ENCODE measurements around the gene GPATCH2.
"Not testable (repeated sequence)": the region's sequence is repeated elsewhere in the genome, so short reads cannot be mapped to it uniquely, and the experiment has no call there.

Gene GPATCH2

DNA sequence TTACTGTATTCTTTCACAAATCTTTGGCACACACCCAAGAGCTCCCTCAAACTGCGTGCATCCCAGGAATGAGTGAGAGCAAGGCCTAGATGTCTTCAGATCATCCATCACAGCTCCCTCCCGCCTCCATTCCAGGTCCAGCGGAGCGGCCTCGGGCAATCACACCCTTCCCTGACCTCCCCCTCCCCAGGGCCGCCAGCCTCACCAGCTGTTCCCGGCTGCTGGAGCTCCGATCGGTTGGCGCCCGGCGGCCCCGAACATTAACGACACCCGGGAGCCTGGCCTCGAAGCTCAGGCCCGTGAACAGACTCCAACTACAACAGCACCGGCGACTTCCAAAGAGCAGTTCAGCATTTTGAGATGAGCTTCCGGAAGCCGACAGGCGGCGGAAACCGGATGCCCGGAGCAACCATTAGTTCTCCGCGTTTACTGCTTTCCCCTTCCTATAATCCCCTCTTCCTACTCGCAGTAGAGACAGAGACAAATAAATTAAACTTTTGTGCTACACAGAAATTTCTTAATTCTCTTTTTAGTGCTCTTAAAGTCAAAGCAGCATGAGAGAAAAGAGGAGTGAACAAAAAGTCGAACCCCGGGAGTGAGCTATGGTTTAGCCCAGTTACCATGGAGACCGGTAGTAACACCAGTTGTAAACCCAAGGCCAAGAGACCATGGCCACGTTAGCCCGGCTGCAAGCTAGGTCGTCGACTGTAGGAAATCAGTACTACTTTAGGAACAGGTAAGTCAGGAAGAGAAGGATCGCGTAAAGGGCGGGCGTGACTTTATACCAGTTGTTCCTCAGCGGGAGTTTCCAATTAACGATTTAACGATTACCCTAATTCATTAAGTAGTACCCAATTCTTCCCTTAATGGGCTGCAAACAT lies at the start of gene GPATCH2, which contains the start of gene SPATA17:
TSS of gene GPATCH2 (minus strand) at position 380 of the 881 bp plus-strand sequence. CDS start at position 261, 119 bp downstream.
TSS of gene SPATA17 (plus strand) at position 634 of the 881 bp plus-strand sequence. CDS start at position 669, 35 bp downstream.
- peak; percentile 94 for DNase-seq

- DNase-seq: no peak
Measured at GRCh38 chr1:217674028-217674729, 43.3 kb upstream of the GPATCH2 start.

GRCh38 chr1:217673387-217673786 lies 42.5 kb upstream of the GPATCH2 start:
- no peak for DNase-seq

- DNase-seq: no peak
Measured at GRCh38 chr1:217668351-217668940, 37.6 kb upstream of the GPATCH2 start.

DNA sequence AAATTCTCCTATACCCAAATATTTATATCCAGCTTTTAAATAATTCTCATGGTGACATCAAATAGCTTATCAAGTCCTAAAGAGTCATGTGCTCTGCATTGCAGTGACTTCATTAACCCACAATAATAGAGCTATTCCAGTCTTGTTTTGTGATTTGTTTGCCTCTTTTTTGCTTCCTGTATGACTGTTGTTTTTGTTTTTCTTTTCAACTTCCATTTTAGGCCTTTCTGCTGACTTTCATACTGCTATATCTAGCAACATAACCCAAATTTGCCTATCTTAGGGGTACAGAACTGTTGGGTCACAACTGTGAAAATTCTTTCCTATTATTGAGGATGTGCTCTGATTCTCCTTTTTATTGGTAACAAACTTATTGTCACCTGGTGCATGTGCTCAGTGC lies 30.5 kb upstream of the GPATCH2 start:
- no peak for DNase-seq

- peak; percentile 14 for DNase-seq
Measured at GRCh38 chr1:217660353-217661062, 29.6 kb upstream of the GPATCH2 start.

GRCh38 chr1:217650674-217651073 lies 19.8 kb upstream of the GPATCH2 start:
- DNase-seq: no peak

DNA sequence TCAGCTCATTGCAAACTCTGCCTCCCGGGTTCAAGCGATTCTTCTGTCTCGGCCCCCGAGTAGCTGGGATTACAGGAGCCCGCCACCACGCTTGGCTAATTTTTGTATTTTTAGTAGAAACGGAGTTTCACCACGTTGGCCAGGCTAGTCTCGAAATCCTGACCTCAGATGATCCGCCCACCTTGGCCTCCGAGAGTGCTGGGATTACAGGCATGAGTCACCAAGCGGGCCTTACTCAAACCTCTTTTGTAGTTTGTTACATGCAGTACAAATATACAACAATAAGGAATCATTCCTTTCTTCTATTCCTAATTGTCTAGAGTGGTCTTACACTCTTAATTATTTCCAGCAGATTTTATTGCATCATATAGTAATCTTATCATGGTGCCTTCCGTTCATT lies 16.9 kb upstream of the GPATCH2 start:
- DNase-seq: no peak

DNA sequence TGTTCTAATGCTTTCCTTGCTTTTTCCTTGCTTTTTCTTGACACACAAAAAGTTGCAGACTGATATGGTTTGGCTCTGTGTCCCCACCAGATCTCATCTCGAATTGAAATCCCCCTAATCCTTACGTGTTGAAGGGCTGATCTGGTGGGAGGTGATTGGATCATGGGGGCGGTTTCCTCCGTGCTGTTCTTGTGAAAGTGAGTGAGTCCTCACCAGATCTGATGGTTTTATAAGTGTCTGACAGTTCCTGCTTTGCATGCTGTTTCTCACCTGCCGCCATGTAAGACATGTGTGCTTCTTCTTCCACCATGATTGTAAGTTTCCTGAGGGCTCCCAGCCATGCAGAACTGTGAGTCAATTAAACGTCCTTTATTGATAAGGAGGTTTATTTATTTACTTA lies 11.6 kb upstream of the GPATCH2 start:
- no peak for DNase-seq

- no peak for DNase-seq
Measured at GRCh38 chr1:217627431-217627830, 3.5 kb downstream of the GPATCH2 start.

GRCh38 chr1:217626321-217626720 lies 4.6 kb downstream of the GPATCH2 start:
- no peak for DNase-seq

- no peak for DNase-seq
Measured at GRCh38 chr1:217622042-217622441, 8.8 kb downstream of the GPATCH2 start.

- no peak for DNase-seq
Measured at GRCh38 chr1:217620814-217621213, 10.1 kb downstream of the GPATCH2 start.

DNA sequence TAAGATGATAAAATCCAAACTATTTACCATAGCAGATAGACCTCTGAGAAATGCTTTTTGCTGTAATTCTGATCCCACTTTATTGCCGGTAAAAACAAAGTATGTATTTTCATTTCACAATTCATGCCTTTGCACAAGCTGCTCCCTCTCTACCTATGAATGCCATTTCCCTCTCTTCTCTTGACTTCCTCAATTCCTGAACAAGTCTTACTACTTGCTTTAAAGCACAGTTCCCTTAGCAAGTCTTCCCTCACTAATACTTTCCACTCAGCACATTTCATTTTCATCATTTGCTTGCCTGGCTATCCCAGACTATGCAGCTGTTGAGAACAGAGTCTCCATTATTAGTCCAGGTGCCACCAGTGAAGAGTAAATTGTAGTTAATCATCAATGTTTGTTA lies 13.8 kb downstream of the GPATCH2 start:
- peak; percentile 12 for DNase-seq

DNA sequence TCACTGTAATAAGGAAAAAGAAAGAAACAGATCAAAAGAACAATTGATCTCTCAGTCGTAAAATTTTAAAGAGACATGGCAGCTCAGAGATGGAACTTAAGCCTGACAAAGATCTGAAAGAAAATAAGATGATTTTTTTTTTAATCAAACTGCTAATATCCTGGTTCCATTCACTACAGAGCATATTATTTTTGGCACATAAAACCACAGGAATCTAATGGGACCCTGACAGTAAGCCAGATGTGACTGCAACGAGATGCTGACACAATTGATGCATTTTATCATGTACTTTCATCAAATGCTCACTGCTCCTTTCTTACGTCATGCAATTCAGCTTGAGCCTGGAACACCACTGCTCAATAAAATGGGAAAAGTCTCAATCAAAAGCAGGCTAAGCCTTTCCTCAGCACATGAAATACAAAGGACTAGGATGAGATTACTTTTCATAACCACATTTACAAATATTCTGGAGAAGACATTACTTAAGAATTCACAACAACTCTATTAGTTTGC lies 16.6 kb downstream of the GPATCH2 start:
- no peak for DNase-seq

- DNase-seq: no peak
Measured at GRCh38 chr1:217605390-217605789, 25.5 kb downstream of the GPATCH2 start.

DNA sequence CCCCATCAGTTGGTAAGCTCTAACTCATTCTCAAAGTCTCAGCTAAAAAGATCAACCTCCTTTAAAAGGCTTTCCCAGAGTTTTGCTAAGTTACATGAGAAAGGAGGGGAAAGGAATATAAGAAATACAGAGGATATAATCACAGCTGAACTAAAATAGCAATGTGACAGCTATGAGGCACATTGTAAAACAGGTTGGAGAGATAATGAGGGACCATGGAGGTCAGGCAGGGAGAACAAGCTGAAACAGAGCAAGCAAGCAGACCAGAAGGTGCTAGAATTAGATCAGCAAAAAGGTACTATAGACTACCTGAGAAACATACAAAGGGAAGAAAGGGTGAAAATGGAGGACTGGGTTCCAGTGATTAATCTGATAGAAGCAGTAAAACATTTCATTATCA lies 28.5 kb downstream of the GPATCH2 start:
- no peak for DNase-seq

DNA sequence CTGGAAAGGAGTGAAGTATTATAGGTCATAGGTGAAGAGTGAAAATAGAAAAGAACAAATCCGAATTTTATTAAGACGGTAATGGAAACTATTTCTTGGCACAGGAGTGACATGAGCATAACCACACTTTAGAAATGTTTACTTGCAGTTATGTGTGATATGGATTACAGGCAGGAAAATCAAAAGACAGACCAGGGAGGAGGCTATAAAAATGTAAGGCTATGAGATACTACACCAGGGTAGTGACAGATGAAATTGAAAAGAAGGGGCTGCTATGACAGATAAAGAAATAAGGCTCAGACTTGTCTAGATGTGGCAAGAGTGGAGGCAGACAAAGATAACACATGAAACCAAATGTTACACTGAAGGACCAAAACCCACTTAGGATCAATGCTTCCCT lies 31.7 kb downstream of the GPATCH2 start:
- peak; percentile 67 for DNase-seq

DNA sequence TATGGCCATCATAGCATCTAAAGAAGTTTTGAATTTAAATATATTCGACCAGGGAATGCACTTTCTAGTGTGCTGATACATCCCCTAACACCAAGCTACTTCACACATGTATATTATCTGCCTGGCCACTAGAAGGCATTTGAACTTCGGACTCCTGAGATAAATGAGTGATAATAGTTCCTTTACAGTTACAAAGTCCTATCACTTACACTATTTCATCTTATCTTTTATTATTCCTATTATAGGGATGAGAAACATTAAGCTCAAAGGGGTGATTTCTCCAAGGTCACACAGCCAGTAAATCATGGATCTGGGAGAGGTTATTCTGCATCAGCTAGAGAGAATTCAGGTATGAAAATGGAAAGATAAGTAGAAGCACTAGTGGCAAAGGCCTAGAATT lies 40.3 kb downstream of the GPATCH2 start:
- DNase-seq: no peak

- no peak for DNase-seq
Measured at GRCh38 chr1:217586586-217586985, 44.3 kb downstream of the GPATCH2 start.

DNA sequence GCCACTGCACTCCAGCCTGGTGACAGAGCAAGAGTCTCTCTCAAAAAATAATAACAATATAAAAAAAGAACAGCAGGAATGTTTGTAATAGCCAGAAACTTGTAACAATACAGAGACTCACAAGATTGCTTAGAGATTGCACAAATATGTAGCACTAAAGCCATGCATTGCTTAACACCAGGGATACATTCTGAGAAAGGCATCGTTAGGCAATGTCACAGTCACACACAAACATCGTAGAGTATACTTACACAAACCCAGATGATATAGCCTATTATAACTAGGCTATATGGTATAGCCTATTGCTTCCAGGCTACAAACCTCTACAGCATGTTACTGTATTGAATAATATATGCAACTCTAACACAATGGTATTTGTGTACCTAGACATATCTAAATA lies 45.3 kb downstream of the GPATCH2 start:
- DNase-seq: peak; percentile 5

DNA sequence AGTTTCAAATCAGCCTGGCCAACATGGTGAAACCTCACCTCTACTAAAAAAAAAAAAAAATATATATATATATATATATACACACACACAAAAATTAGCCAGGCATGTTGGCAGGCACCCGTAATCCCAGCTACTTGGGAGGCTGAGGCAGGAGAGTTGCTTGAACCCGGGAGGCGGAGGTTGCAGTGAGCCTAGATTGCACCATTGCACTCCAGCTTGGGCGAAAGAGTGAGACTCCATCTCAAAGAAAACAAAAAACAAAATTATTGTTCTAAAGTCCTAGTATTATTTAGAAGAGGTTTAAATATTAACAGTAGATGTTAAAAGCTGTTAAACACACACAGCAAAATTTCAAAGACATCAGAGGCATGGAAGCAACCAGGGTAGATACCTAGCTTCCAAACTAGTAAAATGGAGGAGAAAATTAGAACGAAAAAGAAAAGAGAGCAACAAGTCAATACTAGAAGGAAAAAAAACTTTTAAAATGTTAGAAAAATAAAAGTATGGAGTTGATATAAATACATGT lies 46.5 kb downstream of the GPATCH2 start:
- DNase-seq: not testable (repeated sequence)
